ENCODE results near the gene EXO5. TPM values are rescaled to one million over a fixed set of nuclear protein-coding genes. Genes with fewer than 3 reads are reported as not detected.

EXO5 gene, protein sequence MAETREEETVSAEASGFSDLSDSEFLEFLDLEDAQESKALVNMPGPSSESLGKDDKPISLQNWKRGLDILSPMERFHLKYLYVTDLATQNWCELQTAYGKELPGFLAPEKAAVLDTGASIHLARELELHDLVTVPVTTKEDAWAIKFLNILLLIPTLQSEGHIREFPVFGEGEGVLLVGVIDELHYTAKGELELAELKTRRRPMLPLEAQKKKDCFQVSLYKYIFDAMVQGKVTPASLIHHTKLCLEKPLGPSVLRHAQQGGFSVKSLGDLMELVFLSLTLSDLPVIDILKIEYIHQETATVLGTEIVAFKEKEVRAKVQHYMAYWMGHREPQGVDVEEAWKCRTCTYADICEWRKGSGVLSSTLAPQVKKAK
- 1 to 10 TPM; 3.6 to 6.3 (median 4.8) TPM for total RNA-seq
- 3.4 TPM for polyA plus RNA-seq
- long read RNA-seq, donor 1, transcript EXO5-204 (4 exons, 865 nt): major isoform, 7 of 13 reads
- long read RNA-seq, donor 1, partial matches to known transcripts: 1 of 13 reads
- long read RNA-seq, donor 1, other reads (novel, unspliced or antisense): 1 of 13 reads
- long read RNA-seq, donor 2, partial matches to known transcripts: 0 of 6 reads
- long read RNA-seq, donor 2, other reads (novel, unspliced or antisense): 0 of 6 reads
- long read RNA-seq, donor 3, transcript EXO5-209 (3 exons, 941 nt): minor isoform, 6 of 24 reads
- long read RNA-seq, donor 3, transcript EXO5-207 (2 exons, 863 nt): major isoform, 8 of 24 reads
- long read RNA-seq, donor 3, partial matches to known transcripts: 0 of 24 reads
- long read RNA-seq, donor 3, other reads (novel, unspliced or antisense): 0 of 24 reads
- long read RNA-seq, donor 4, partial matches to known transcripts: 0 of 8 reads
- long read RNA-seq, donor 4, other reads (novel, unspliced or antisense): 0 of 8 reads

DNA sequence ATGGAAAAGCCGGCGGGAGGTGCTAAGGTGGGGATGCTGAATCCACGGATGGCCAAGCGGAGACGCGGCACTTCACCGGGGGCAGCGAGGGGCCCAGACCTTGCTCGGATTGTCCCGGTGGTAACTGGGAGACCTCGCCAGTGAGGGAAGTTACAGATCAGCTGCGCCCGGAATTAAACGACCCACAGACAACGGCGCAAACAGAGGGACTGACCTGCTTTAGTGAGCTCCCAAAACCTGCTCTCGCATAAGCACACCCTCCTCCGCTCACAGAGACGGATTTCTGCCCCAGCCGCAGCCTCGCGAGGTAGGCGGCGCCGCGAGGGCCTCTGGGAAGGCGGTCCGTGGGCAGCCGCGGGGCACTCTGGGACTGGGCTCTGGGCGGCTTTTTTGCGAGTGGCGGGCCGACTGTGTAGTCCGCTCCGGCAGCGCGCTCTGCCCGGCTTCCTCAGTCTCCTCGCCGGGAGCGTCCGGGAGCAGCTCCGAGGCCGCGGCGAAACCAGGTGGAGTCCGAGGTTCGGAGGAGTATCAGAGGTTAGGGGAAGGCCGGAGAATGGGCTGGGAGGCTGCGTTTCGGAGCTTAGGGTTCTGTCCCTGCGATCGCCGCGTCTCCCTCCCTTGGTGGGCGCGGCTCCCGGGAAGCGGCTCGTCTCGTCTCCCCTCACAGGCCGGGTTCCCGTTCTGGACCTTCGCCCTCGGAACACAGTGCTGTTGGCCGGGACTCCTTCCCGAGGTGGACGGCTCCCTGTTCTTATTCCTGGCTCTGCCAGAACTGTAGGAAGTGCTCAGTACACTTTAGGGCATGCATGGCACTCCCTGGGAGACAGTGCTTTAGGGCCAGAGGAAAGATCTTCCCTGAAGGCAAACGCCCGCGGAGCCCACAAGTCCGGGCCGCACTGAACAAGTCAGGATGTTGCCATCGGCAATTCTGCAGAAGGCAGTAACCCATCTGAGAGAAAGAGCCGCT lies at the start of gene EXO5:
EXO5 (plus strand) TSS at position 393 of the 967 bp plus-strand sequence. CDS start 5,778 bp downstream, outside the sequence.
- intact Hi-C loops (cut with DNase I): no loop called here

DNA sequence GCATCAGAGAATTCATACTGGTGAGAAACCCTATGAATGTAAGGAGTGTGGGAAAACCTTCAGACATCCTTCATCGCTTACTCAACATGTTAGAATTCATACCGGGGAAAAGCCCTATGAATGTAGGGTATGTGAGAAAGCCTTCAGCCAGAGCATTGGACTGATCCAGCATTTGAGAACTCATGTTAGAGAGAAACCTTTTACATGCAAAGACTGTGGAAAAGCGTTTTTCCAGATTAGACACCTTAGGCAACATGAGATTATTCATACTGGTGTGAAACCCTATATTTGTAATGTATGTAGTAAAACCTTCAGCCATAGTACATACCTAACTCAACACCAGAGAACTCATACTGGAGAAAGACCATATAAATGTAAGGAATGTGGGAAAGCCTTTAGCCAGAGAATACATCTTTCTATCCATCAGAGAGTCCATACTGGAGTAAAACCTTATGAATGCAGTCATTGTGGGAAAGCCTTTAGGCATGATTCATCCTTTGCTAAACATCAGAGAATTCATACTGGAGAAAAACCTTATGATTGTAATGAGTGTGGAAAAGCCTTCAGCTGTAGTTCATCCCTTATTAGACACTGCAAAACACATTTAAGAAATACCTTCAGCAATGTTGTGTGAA lies 45.5 kb upstream of the EXO5 start:
- Histone ChIP-seq H3K27ac (ENCODE audit: low read length) (no peak overlapping the region), H3K4me3 (ENCODE audit: low read length) (no peak overlapping the region), H3K9me3 (ENCODE audit: control insufficient read depth, low read length) (peaks cover 7% of the 10 kb centered on the region), H3K4me1 (ENCODE audit: control insufficient read depth, insufficient read depth, low read length) (no peaks in the 10 kb centered on the region), H3K27me3 (ENCODE audit: control insufficient read depth, insufficient read depth) (no peaks in the 10 kb centered on the region)
- no peak for DNase-seq
- 97% methylated on average over 3 of the region's 3 CpGs for WGBS
- intact Hi-C loops (cut with DNase I): no loop called here
- no peak for ATAC-seq

More for the DNA sequence above, at the start of gene EXO5:
- Histone ChIP-seq H3K27ac (ENCODE audit: low read length) (peak within 1 kb of the TSS; percentile 79), H3K9me3 (ENCODE audit: control insufficient read depth, low read length) (no peaks in the 10 kb centered on the region), H3K4me3 (ENCODE audit: low read length) (peak within 1 kb of the TSS; percentile 84), H3K4me1 (ENCODE audit: control insufficient read depth, insufficient read depth, low read length) (peaks cover 3% of the 10 kb centered on the region), H3K27me3 (ENCODE audit: control insufficient read depth, insufficient read depth) (no peaks in the 10 kb centered on the region)
- under 1% methylated on average over 76 of the region's 76 CpGs for WGBS
- peak; percentile 99 for ATAC-seq
- DNase-seq: peak; percentile 82 to 94 (median 93)

DNA sequence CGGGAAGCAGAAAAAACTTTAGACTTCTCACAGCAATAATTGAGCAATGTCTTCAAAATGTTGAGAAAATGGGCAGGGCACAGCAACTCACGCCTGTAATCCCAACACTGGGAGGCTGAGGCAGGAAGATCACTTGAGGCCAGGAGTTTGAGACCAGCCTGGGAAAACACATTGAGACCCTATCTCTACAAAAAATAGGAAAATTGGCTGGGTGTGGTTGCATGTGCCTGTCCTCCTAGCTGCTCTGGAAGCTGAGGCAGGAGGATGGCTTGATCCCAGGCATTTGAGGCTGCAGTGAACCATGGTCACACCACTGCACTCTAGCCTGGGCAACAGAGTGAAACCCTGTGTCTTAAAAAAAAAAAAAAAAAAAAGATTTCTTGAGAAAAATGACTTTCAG lies 39.2 kb upstream of the EXO5 start:
- DNase-seq: no peak
- WGBS: 94% methylated on average over 2 of the region's 2 CpGs
- no peaks in the 10 kb centered on the region for H3K4me1 ChIP-seq (ENCODE audit: control insufficient read depth, insufficient read depth, low read length)
- H3K27ac ChIP-seq (ENCODE audit: low read length): no peak overlapping the region
- peaks cover 10% of the 10 kb centered on the region for H3K9me3 ChIP-seq (ENCODE audit: control insufficient read depth, low read length)
- intact Hi-C loops (cut with DNase I): no loop called here
- no peak overlapping the region for H3K4me3 ChIP-seq (ENCODE audit: low read length)
- no peak for ATAC-seq
- H3K27me3 ChIP-seq (ENCODE audit: control insufficient read depth, insufficient read depth): no peaks in the 10 kb centered on the region

DNA sequence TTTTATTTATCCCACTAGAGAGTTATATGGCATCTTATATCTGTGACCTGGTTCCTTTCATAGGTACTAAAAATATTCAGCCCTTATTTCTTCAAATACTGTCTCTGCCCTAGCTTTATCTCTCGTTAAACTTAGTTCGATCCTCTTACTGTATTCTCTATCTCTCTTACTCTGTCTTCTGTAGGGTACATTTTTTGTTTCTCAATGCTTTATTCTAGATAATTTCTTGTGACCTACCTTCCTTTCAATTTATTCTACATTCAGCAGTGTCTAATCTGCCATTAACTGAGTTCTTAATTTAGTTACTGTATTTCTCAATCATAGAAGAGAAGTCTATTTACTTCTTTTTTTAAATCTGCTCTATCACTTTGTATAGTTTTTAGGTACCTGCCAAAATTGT lies 33.3 kb upstream of the EXO5 start:
- intact Hi-C loops (cut with DNase I): no loop called here
- Histone ChIP-seq H3K9me3 (ENCODE audit: control insufficient read depth, low read length) (peaks cover 2% of the 10 kb centered on the region), H3K27ac (ENCODE audit: low read length) (no peak overlapping the region), H3K27me3 (ENCODE audit: control insufficient read depth, insufficient read depth) (no peaks in the 10 kb centered on the region), H3K4me1 (ENCODE audit: control insufficient read depth, insufficient read depth, low read length) (no peaks in the 10 kb centered on the region), H3K4me3 (ENCODE audit: low read length) (no peak overlapping the region)
- ATAC-seq: no peak
- no peak for DNase-seq
- WGBS: 91% methylated on average over 2 of the region's 2 CpGs

DNA sequence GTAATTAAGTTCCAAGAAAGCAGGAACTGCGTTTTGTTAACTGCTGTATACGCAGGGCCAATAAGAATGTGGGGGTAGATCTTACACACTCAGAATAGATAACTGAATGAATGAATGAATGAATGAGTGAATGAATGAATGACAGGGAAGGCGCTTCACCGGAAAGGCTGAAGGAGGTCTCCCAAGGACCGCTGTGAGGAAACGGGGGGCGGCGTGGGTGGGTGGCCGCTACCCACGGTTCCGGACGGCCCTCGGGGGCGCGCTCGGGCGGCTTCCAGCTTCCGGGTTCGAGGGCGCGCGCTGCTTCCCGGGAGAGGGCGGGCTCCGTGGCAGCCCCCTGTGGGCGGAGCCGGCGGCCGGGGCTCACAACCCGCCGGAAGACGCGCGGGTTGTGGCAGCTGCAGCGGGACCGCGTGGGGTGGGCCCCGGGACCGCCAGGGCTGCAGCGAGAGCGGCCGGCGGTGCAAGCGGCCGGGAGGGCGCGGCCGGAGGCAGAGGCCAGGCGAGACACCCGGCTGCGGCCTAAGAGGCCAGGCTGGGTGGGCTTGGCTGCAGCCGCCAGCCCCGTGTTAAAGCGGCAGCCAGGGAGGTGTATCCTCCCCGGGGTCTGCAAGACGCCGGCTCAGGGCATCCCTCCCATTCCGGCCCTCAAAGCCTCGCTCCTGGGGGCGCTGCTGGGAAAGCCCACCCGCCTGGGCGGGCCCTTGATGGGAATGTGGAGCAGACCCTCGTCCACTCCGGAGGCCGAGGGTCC lies 31.5 kb upstream of the EXO5 start, which contains the start of gene ZFP69:
ZFP69 (plus strand) TSS at position 367 of the 754 bp plus-strand sequence. CDS start 2,072 bp downstream, outside the sequence.
- under 1% methylated on average over 65 of the region's 65 CpGs for WGBS
- Histone ChIP-seq H3K27me3 (ENCODE audit: control insufficient read depth, insufficient read depth) (no peaks in the 10 kb centered on the region), H3K9me3 (ENCODE audit: control insufficient read depth, low read length) (peaks cover 2% of the 10 kb centered on the region), H3K27ac (ENCODE audit: low read length) (peak within 1 kb of the TSS; percentile 3), H3K4me1 (ENCODE audit: control insufficient read depth, insufficient read depth, low read length) (no peaks in the 10 kb centered on the region), H3K4me3 (ENCODE audit: low read length) (peak within 1 kb of the TSS; percentile 88)
- peak; percentile 97 to 98 for ATAC-seq
- intact Hi-C loops (cut with DNase I): no loop called here
- peak; percentile 82 to 94 (median 92) for DNase-seq

DNA sequence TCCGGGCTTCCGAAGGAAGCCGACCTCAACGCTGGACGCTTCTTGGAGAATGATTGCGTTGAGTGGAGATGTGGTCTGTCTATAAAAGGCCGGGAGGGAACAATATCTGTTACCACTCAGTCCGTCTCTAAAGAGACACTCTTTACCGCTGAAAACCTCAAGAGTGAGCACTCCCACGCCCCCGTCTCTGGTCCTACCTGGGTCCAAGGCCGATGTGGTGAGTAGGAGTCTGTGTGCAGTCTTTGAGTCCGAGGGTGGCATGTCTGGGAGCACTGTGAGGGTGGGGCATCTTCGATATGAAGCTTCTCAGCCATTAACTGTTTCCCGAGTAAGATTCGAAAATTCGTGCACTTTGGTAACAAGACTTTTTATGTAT lies 30.9 kb upstream of the EXO5 start:
- Histone ChIP-seq H3K27me3 (ENCODE audit: control insufficient read depth, insufficient read depth) (no peaks in the 10 kb centered on the region), H3K4me3 (ENCODE audit: low read length) (peak overlapping the region; percentile 88), H3K9me3 (ENCODE audit: control insufficient read depth, low read length) (peaks cover under 1% of the 10 kb centered on the region), H3K27ac (ENCODE audit: low read length) (peak overlapping the region; percentile 2), H3K4me1 (ENCODE audit: control insufficient read depth, insufficient read depth, low read length) (no peaks in the 10 kb centered on the region)
- 3% methylated on average over 17 of the region's 17 CpGs for WGBS
- intact Hi-C loops (cut with DNase I): no loop called here
- ATAC-seq: peak; percentile 37 to 66
- peak in 1 of 3 donors; percentile 45 for DNase-seq

DNA sequence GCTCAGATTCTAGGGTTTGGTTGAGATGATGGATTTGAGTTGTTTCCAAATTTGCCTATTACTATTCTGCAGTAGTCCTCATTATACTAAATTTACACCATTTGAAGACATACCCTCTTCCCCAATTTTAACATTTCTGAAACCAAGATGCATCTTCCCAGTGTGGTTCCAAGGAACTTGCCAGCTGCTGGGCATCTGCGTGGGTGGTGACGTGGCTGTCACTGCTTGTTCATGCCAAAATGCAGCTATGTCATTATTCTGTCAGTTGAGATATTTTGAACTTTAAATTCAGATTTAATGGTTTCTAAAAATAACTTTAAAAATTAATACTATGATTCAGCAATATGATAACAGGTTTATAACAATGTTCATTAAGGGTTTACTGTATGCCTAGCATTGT lies 30.3 kb upstream of the EXO5 start:
- Histone ChIP-seq H3K4me3 (ENCODE audit: low read length) (no peak overlapping the region), H3K4me1 (ENCODE audit: control insufficient read depth, insufficient read depth, low read length) (no peaks in the 10 kb centered on the region), H3K9me3 (ENCODE audit: control insufficient read depth, low read length) (no peaks in the 10 kb centered on the region), H3K27me3 (ENCODE audit: control insufficient read depth, insufficient read depth) (no peaks in the 10 kb centered on the region), H3K27ac (ENCODE audit: low read length) (no peak overlapping the region)
- no peak for ATAC-seq
- 54% methylated on average over 2 of the region's 2 CpGs for WGBS
- DNase-seq: peak in 1 of 3 donors; percentile 15
- intact Hi-C loops (cut with DNase I): no loop called here

DNA sequence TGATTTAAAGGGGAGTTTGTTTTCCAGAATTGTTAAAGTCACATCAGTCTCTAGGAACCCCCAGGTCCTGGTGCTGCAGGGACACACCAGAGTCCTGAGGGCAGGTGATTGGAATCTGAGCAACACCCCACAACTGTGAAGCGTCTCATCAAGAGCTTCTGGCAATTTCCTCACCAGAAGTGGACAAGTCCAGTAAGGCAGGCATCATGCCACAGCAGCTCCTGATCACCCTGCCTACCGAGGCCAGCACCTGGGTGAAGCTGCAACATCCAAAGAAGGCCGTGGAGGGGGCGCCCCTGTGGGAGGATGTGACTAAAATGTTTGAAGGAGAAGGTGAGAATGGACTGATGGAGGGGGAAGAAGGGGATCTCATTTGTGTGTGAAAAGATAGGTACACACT lies 29.4 kb upstream of the EXO5 start:
- Histone ChIP-seq H3K27me3 (ENCODE audit: control insufficient read depth, insufficient read depth) (no peaks in the 10 kb centered on the region), H3K9me3 (ENCODE audit: control insufficient read depth, low read length) (no peaks in the 10 kb centered on the region), H3K4me3 (ENCODE audit: low read length) (no peak overlapping the region), H3K4me1 (ENCODE audit: control insufficient read depth, insufficient read depth, low read length) (no peaks in the 10 kb centered on the region), H3K27ac (ENCODE audit: low read length) (no peak overlapping the region)
- DNase-seq (no peak), ATAC-seq (no peak)
- WGBS: 88% methylated on average over 4 of the region's 4 CpGs
- intact Hi-C loops (cut with DNase I): no loop called here

DNA sequence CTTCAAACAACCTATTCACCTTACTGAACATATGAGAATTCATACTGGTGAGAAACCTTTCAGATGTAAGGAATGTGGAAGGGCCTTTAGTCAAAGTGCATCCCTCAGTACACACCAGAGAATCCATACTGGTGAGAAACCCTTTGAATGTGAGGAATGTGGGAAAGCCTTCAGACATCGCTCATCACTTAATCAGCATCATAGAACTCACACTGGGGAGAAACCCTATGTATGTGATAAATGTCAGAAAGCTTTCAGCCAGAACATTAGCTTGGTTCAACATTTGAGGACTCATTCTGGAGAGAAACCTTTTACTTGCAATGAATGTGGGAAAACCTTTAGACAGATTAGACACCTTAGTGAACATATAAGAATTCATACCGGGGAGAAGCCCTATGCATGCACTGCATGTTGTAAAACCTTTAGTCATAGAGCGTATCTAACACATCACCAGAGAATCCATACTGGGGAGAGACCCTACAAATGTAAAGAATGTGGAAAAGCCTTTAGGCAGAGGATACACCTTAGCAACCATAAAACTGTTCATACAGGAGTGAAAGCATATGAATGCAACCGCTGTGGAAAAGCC lies 13.2 kb upstream of the EXO5 start:
- DNase-seq: no peak
- no peak overlapping the region for H3K4me3 ChIP-seq (ENCODE audit: low read length)
- H3K9me3 ChIP-seq (ENCODE audit: control insufficient read depth, low read length): peaks cover 7% of the 10 kb centered on the region
- ATAC-seq: no peak
- no peaks in the 10 kb centered on the region for H3K4me1 ChIP-seq (ENCODE audit: control insufficient read depth, insufficient read depth, low read length)
- H3K27me3 ChIP-seq (ENCODE audit: control insufficient read depth, insufficient read depth): no peaks in the 10 kb centered on the region
- WGBS: 98% methylated on average over 4 of the region's 4 CpGs
- intact Hi-C loops (cut with DNase I): no loop called here
- no peak overlapping the region for H3K27ac ChIP-seq (ENCODE audit: low read length)
